WTC11 (cell line): ENCODE measurements around the gene LDB2. TPM values are rescaled to one million over a fixed set of nuclear protein-coding genes. Genes with fewer than 3 reads are reported as not detected.

Source experiments
- ATAC-seq: fragments of 200-7000 bp; cut with Tn5 transposase; 2 replicates; pipeline ENCODE4 v1.10.0; 2021; ENCODE audit warnings: mild to moderate bottlenecking, moderate library complexity
- CTCF ChIA-PET: fragments of 300-600 bp; sonication (Branson Sonifier 250); formaldehyde crosslinking; loops from one replicate; lab custom pipeline; 2021; ENCODE audit warnings: antibody characterized with exemption; lab: Charles Lee
- POLR2A ChIA-PET: fragments of 350-600 bp; sonication (Branson Sonifier 250); formaldehyde crosslinking; loops from one replicate; lab custom pipeline; 2021; ENCODE audit warnings: antibody characterized with exemption; lab: Charles Lee
- DNase-seq: peaks from one replicate; pipeline ENCODE4 v3.0.0; 2021; ENCODE audit warnings: low spot score
- H3K27ac Mint-ChIP-seq: 2 replicates; pipeline ENCODE4 v1.8.0; 2021; ENCODE audit warnings: mixed read lengths
- H3K27me3 Mint-ChIP-seq: 2 replicates; pipeline ENCODE4 v1.8.0; 2021; ENCODE audit warnings: low read depth, mild to moderate bottlenecking, moderate library complexity, mixed read lengths
- H3K36me3 Mint-ChIP-seq: 2 replicates; pipeline ENCODE4 v1.8.0; 2021; ENCODE audit warnings: mixed read lengths
- H3K4me1 Mint-ChIP-seq: 2 replicates; pipeline ENCODE4 v1.8.0; 2022; ENCODE audit warnings: mixed read lengths
- H3K4me3 Mint-ChIP-seq: 2 replicates; pipeline ENCODE4 v1.8.0; 2021; ENCODE audit warnings: mild to moderate bottlenecking, moderate library complexity, mixed read lengths
- H3K9me3 Mint-ChIP-seq: 2 replicates; pipeline ENCODE4 v1.8.0; 2021; ENCODE audit warnings: mixed read lengths
- ARID4B ChIP-seq: sonication (generic); formaldehyde crosslinking; IDR thresholded peaks from 2 replicates; pipeline ENCODE4 v1.8.0; 2023; ENCODE audit warnings: missing genetic modification reagents, mild to moderate bottlenecking, borderline replicate concordance
- ATF2 ChIP-seq: sonication (generic); formaldehyde crosslinking; IDR thresholded peaks from 2 replicates; pipeline ENCODE4 v1.8.1; 2022; ENCODE audit warnings: low read depth, missing genetic modification reagents, borderline replicate concordance
- CREB1 ChIP-seq: sonication (generic); formaldehyde crosslinking; IDR thresholded peaks from 2 replicates; pipeline ENCODE4 v1.8.0; 2023; ENCODE audit warnings: mild to moderate bottlenecking, missing genetic modification reagents
- CTCF ChIP-seq: fragments of 200-600 bp; IDR thresholded peaks from 2 replicates; pipeline ENCODE4 v1.8.0; 2022; ENCODE audit warnings: antibody characterized with exemption
- ETV6 ChIP-seq: sonication (generic); formaldehyde crosslinking; IDR thresholded peaks from 2 replicates; pipeline ENCODE4 v1.8.1; 2022; ENCODE audit warnings: mild to moderate bottlenecking, missing genetic modification reagents
- GABPB1 ChIP-seq: sonication (generic); formaldehyde crosslinking; IDR thresholded peaks from 2 replicates; pipeline ENCODE4 v1.8.1; 2023; ENCODE audit warnings: mild to moderate bottlenecking, missing genetic modification reagents
- JUN ChIP-seq: sonication (generic); formaldehyde crosslinking; IDR thresholded peaks from 2 replicates; pipeline ENCODE4 v1.8.0; 2023; ENCODE audit warnings: mild to moderate bottlenecking, missing genetic modification reagents
- NFATC4 ChIP-seq: fragments of 250-450 bp; sonication (Bioruptor Pico); IDR thresholded peaks from 2 replicates; pipeline ENCODE4 v1.9.0; 2021; ENCODE audit warnings: mild to moderate bottlenecking
- NFYB ChIP-seq: sonication (generic); formaldehyde crosslinking; conservative IDR thresholded peaks from 2 replicates; pipeline ENCODE4 v1.8.0; 2022; ENCODE audit warnings: low read depth, missing genetic modification reagents
- PRDM15 ChIP-seq: sonication (generic); formaldehyde crosslinking; IDR thresholded peaks from 2 replicates; pipeline ENCODE4 v1.8.0; 2022; ENCODE audit warnings: missing genetic modification reagents
- PREB ChIP-seq: sonication (generic); formaldehyde crosslinking; IDR thresholded peaks from 2 replicates; pipeline ENCODE4 v1.8.1; 2022; ENCODE audit warnings: mild to moderate bottlenecking, missing genetic modification reagents, moderate library complexity, borderline replicate concordance
- RELA ChIP-seq: sonication (generic); formaldehyde crosslinking; IDR thresholded peaks from 2 replicates; pipeline ENCODE4 v1.8.1; 2022; ENCODE audit warnings: missing genetic modification reagents, mild to moderate bottlenecking, borderline replicate concordance
- TP53 ChIP-seq: sonication (generic); formaldehyde crosslinking; IDR thresholded peaks from 2 replicates; pipeline ENCODE4 v1.8.1; 2023; ENCODE audit warnings: mild to moderate bottlenecking, missing genetic modification reagents
- ZNF121 ChIP-seq: sonication (generic); formaldehyde crosslinking; IDR thresholded peaks from 2 replicates; pipeline ENCODE4 v1.8.0; 2023; ENCODE audit warnings: missing genetic modification reagents
- ZNF281 ChIP-seq: sonication (generic); formaldehyde crosslinking; IDR thresholded peaks from 2 replicates; pipeline ENCODE4 v1.8.0; 2023; ENCODE audit warnings: mild to moderate bottlenecking, missing genetic modification reagents
- ZNF423 ChIP-seq: fragments of 250-450 bp; sonication (Bioruptor Pico); IDR thresholded peaks from 2 replicates; pipeline ENCODE4 v2.1.2; 2022; ENCODE audit warnings: mild to moderate bottlenecking, moderate library complexity
- ZNF671 ChIP-seq: fragments of 250-450 bp; sonication (Bioruptor Pico); IDR thresholded peaks from 2 replicates; pipeline ENCODE4 v1.8.0; 2021; ENCODE audit warnings: mild to moderate bottlenecking
- total RNA-seq: library from RNA; stranded (reverse); gene quantifications from 3 replicates; pipeline ENCODE4 v1.2.3, GENCODE V29; 2021

The LDB2 gene
- total RNA-seq, 1 experiment from 2014 or later, result 62.4 TPM

- TF ChIP-seq ZNF281 (no peak), CREB1 (no peak), ATF2 (CRISPR knock-in tag) (no peak), ZNF423 (no peak), TP53 (CRISPR knock-in tag) (no peak), NFYB (CRISPR knock-in tag) (no peak), NFATC4 (no peak), RELA (no peak)
Measured at GRCh38 chr4:16550531-16550930, 347.9 kb downstream of the LDB2 start (continued).

GRCh38 chr4:16545656-16546055 lies 352.8 kb downstream of the LDB2 start:
- H3K9me3 Mint-ChIP-seq, result peaks cover 5% of the 10 kb centered on the region; the same call in 1 of the 2 replicates
- no peak overlapping the region for H3K4me3 Mint-ChIP-seq
- no peaks in the 10 kb centered on the region for H3K4me1 Mint-ChIP-seq
- H3K36me3 Mint-ChIP-seq, result no peaks in the 10 kb centered on the region
- ATAC-seq, result no peak
- TF ChIP-seq CTCF (no peak), GABPB1 (CRISPR knock-in tag) (no peak), PREB (no peak), PRDM15 (CRISPR knock-in tag) (no peak), ARID4B (no peak), ZNF671 (CRISPR knock-in tag) (no peak), ETV6 (CRISPR knock-in tag) (no peak), JUN (CRISPR knock-in tag) (no peak), ZNF121 (CRISPR knock-in tag) (no peak)
- POLR2A ChIA-PET, result no interaction called here
- no peaks in the 10 kb centered on the region for H3K27me3 Mint-ChIP-seq
- DNase-seq, result no peak
- CTCF ChIA-PET, result no interaction called here
- H3K27ac Mint-ChIP-seq, result no peak overlapping the region
